HepG2 (cell line): ENCODE measurements around the gene DENND2A. TPM values are rescaled to one million over a fixed set of nuclear protein-coding genes. Genes with fewer than 3 reads are reported as not detected.

Experiments
- ATAC-seq: fragments of 200-7000 bp; cut with Tn5 transposase; 3 replicates; pipeline ENCODE4 v1.9.1; 2020; ENCODE audit warnings: mild to moderate bottlenecking, moderate library complexity
- BruUV-seq: library from RNA; stranded (reverse); fragments of 400-500 nt; replicated peaks from 2 replicates; lab custom pipeline; 2021; lab: Mats Ljungman, UMichigan
- CTCF ChIA-PET: fragments of 300-600 bp; formaldehyde crosslinking; extraction: SDS; loops from one replicate; lab custom pipeline; 2021; ENCODE audit warnings: low total read pairs, inconsistent platforms, low intra/inter-chr PET ratio; lab: Yijun Ruan, JAX
- POLR2A ChIA-PET: fragments of 350-600 bp; sonication (Branson Sonifier 250); formaldehyde crosslinking; loops from one replicate; lab custom pipeline; 2020; ENCODE audit warnings: antibody characterized with exemption, inconsistent platforms; lab: Yijun Ruan, JAX
- DNase-seq: peaks from one replicate; pipeline ENCODE4 v3.0.0-alpha.2; 2015; ENCODE audit warnings: low spot score
- FAIRE-seq: peaks from 3 replicates; lab custom pipeline; 2011; peaks lifted over from hg19 to GRCh38; lab: Jason Lieb, UNC
- H2AFZ ChIP-seq: one replicate; pipeline ENCODE4 v1.6.1; 2011; ENCODE audit warnings: low read length, inconsistent platforms
- H3K27ac ChIP-seq: fragments of 300-600 bp; 3 replicates; pipeline ENCODE4 v1.8.0; 2011; ENCODE audit warnings: mixed run types, mild to moderate bottlenecking, mixed read lengths, low read length, inconsistent platforms; ENCODE audit not compliant: insufficient read depth; ENCODE audit errors: extremely low read length
- H3K27me3 ChIP-seq, 2 experiments: fragments of 200-600 bp in 1 of 2; 2 replicates in 1 of 2; 3 replicates in 1 of 2; pipeline versions ENCODE4 v1.6.0 to v1.8.0; 2011; ENCODE audit warnings: low read length in 2 of 2, mild to moderate bottlenecking in 2 of 2, moderate library complexity in 2 of 2, inconsistent platforms in 1 of 2; ENCODE audit not compliant: insufficient read depth in 2 of 2, control insufficient read depth in 1 of 2
- H3K36me3 ChIP-seq, 2 experiments: fragments of 200-600 bp in 1 of 2; replicated peaks in 1 of 2; 2 replicates in 1 of 2; 3 replicates in 1 of 2; pipeline versions ENCODE4 v1.5.1 to v1.8.0; 2011; ENCODE audit warnings: low read length in 2 of 2, inconsistent platforms in 1 of 2; ENCODE audit not compliant: insufficient read depth in 2 of 2, control insufficient read depth in 1 of 2
- H3K4me1 ChIP-seq: 2 replicates; pipeline ENCODE4 v1.5.1; 2012; ENCODE audit warnings: low read length, inconsistent platforms; ENCODE audit not compliant: insufficient read depth
- H3K4me2 ChIP-seq: 2 replicates; pipeline ENCODE4 v1.6.0; 2011; ENCODE audit warnings: low read depth, low read length, inconsistent platforms
- H3K4me3 ChIP-seq, 3 experiments: fragments of 200-600 bp in 1 of 3; sonication (generic), shearing (Covaris generic) in 1 of 3; replicated peaks in 1 of 3; 2 replicates each; pipeline ENCODE4 v1.5.1; 2011 to 2016; ENCODE audit warnings: low read length in 3 of 3, inconsistent platforms in 2 of 3, low read depth in 2 of 3, mild to moderate bottlenecking in 2 of 3, control low read depth in 1 of 3, mixed read lengths in 1 of 3; ENCODE audit not compliant: insufficient read depth in 1 of 3
- H3K79me2 ChIP-seq: one replicate; pipeline ENCODE4 v1.6.1; 2011; ENCODE audit warnings: low read length, inconsistent platforms; ENCODE audit not compliant: insufficient read depth
- H3K9ac ChIP-seq: 2 replicates; pipeline ENCODE4 v1.6.0; 2011; ENCODE audit warnings: mild to moderate bottlenecking, low read depth, low read length, inconsistent platforms; ENCODE audit not compliant: insufficient read depth
- H3K9me3 ChIP-seq: 2 replicates; pipeline ENCODE4 v1.5.1; 2012; ENCODE audit warnings: mild to moderate bottlenecking, low read length
- H4K20me1 ChIP-seq: 2 replicates; pipeline ENCODE4 v1.6.0; 2011; ENCODE audit warnings: inconsistent platforms, mild to moderate bottlenecking, low read length, moderate library complexity; ENCODE audit not compliant: insufficient read depth
- AHR ChIP-seq: IDR thresholded peaks from 2 replicates; pipeline ENCODE4 v1.6.1; 2018; ENCODE audit warnings: missing genetic modification reagents, missing compliant biosample characterization
- HNF4G ChIP-seq, 2 experiments: sonication (generic) in 1 of 2; formaldehyde crosslinking in 1 of 2; IDR thresholded peaks; 2 replicates each; pipeline versions ENCODE4 v1.4.0 to v1.6.1; 2011 to 2020; ENCODE audit warnings: borderline replicate concordance in 2 of 2, low read depth in 2 of 2, mild to moderate bottlenecking in 2 of 2, low read length in 1 of 2, missing genetic modification reagents in 1 of 2, moderate library complexity in 1 of 2
- HNRNPK ChIP-seq: fragments of 200-400 bp; formaldehyde crosslinking; IDR thresholded peaks from 2 replicates; pipeline ENCODE4 v1.6.1; 2018; ENCODE audit warnings: low read length, low read depth, moderate library complexity, mild to moderate bottlenecking; ENCODE audit not compliant: poor library complexity, severe bottlenecking
- ZNF674 ChIP-seq: sonication (generic); formaldehyde crosslinking; IDR thresholded peaks from 2 replicates; pipeline ENCODE4 v1.5.0; 2020; ENCODE audit warnings: low read depth, mild to moderate bottlenecking, missing genetic modification reagents
- ZNF777 ChIP-seq: sonication (generic); formaldehyde crosslinking; IDR thresholded peaks from 2 replicates; pipeline ENCODE4 v1.4.0; 2020; ENCODE audit warnings: missing genetic modification reagents
- WGBS: methylation state at CpG from one replicate; pipeline ENCODE4 v1.1.6; 2017; ENCODE audit warnings: low lambda C conversion rate; 5-methylcytosine and 5-hydroxymethylcytosine counted together
- in situ Hi-C: cut with HindIII; loops from 2 replicates; pipeline ENCODE4 v1.10.0; 2017; ENCODE audit warnings: low pct_unique_long_range_greater_than_20kb; ENCODE audit not compliant: extremely low pct_ligation_motif_present
- intact Hi-C: fragments of 100-400 bp; cut with micrococcal nuclease; formaldehyde crosslinking; loops from one replicate; pipeline ENCODE4 v1.10.0; 2022; ENCODE audit not compliant: unreplicated experiment
- polyA plus RNA-seq, 8 experiments: library from polyadenylated mRNA; depleted of rRNA in 3 of 8; stranded (reverse) in 7 of 8; unstranded in 1 of 8; fragments of >200 nt; fragmentation: Illumina TruSeq in 4 of 8; extraction: Trizol in 4 of 8; gene quantifications; 2 replicates each; pipeline versions ENCODE4 v1.2.1 to v1.2.3, GENCODE V29; 2011 to 2016; ENCODE audit warnings: low read depth in 4 of 8, missing spikeins in 1 of 8, mixed read lengths in 1 of 8; ENCODE audit not compliant: insufficient read depth in 1 of 8
- total RNA-seq, 5 experiments: library from RNA; depleted of rRNA; stranded (reverse); fragments of >200 nt; fragmentation: Illumina TruSeq; extraction: Trizol; gene quantifications; 2 replicates each; pipeline ENCODE4 v1.2.3, GENCODE V29; 2016; ENCODE audit warnings: low read depth in 1 of 5

Gene DENND2A
- total and polyA plus RNA-seq, 2 of the 13 experiments (the other 11 are each of a cell fraction or from before 2014, with no cell fraction given), result not detected

- TF ChIP-seq HNRNPK (peak; percentile 56), ZNF674 (no peak), AHR (CRISPR knock-in tag) (no peak), ZNF777 (CRISPR knock-in tag) (peak; percentile 30; the same call in 1 of the 2 replicates)
- TF ChIP-seq, all 625 proteins: peak for 5
Observed at GRCh38 chr7:140640060-140640637, 464 bp downstream of the DENND2A start (continued).

- TF ChIP-seq HNF4G (IDR thresholded peaks at IDR 0.05; ENCODE audit: borderline replicate concordance, low read depth, low read length) (no peak), HNF4G (CRISPR knock-in tag; IDR thresholded peaks at IDR 0.05; ENCODE audit: borderline replicate concordance, low read depth) (no peak)
- no peak overlapping the region for H3K27ac ChIP-seq
- no peak overlapping the region for H2AFZ ChIP-seq
- POLR2A ChIA-PET, result no interaction called here
- FAIRE-seq (no peak), ATAC-seq (no peak; the same call in 2 of the 3 replicates), DNase-seq (no peak)
- no peaks in the 10 kb centered on the region for H3K9me3 ChIP-seq
- peak overlapping the region; percentile 63 for H3K4me2 ChIP-seq
- BruUV-seq, result no TSS peak
- H3K79me2 ChIP-seq, result no peaks in the 10 kb centered on the region
- H3K36me3 ChIP-seq, result no peaks in the 10 kb centered on the region
- in situ Hi-C loops (no loop called here), intact Hi-C loops (no loop called here)
- H3K4me1 ChIP-seq, result no peaks in the 10 kb centered on the region
- no peaks in the 10 kb centered on the region for H4K20me1 ChIP-seq
- CTCF ChIA-PET, result no interaction called here
- WGBS, result 41% methylated on average over 14 of the region's 15 CpGs
- H3K27me3 ChIP-seq, result peaks cover 6 to 55% of the 10 kb centered on the region in 2 experiments
- H3K4me3 ChIP-seq, result peak overlapping the region in 1 of 3 experiments; percentile 59; a peak in 1 of 6 replicates
- no peak overlapping the region for H3K9ac ChIP-seq
Observed at GRCh38 chr7:140639366-140640053, 1.1 kb downstream of the DENND2A start.
